ENCODE measurements around the gene PHACTR1.

Gene PHACTR1

GRCh38 chr6:12916420-12917136, 200.0 kb downstream of the PHACTR1 start:
- no peak overlapping the region for H3K4me3 ChIP-seq (ENCODE audit: low read depth, low read length)
- no peak for DNase-seq (ENCODE audit: low read depth)
- no peak for TF ChIP-seq CTCF (IDR thresholded peaks at IDR 0.05; ENCODE audit: control insufficient read depth, extremely low read depth, insufficient read depth)

GRCh38 chr6:12921467-12921866, 204.9 kb downstream of the PHACTR1 start:
- TF ChIP-seq CTCF (IDR thresholded peaks at IDR 0.05; ENCODE audit: control insufficient read depth, extremely low read depth, insufficient read depth), result no peak
- no peak for DNase-seq (ENCODE audit: low read depth)
- H3K4me3 ChIP-seq (ENCODE audit: low read depth, low read length), result no peak overlapping the region

GRCh38 chr6:12923644-12924235, 207.2 kb downstream of the PHACTR1 start:
- no peak for TF ChIP-seq CTCF (IDR thresholded peaks at IDR 0.05; ENCODE audit: control insufficient read depth, extremely low read depth, insufficient read depth)
- no peak overlapping the region for H3K4me3 ChIP-seq (ENCODE audit: low read depth, low read length)
- no peak for DNase-seq (ENCODE audit: low read depth)

GRCh38 chr6:12924911-12925310, 208.3 kb downstream of the PHACTR1 start:
- no peak overlapping the region for H3K4me3 ChIP-seq (ENCODE audit: low read depth, low read length)
- TF ChIP-seq CTCF (IDR thresholded peaks at IDR 0.05; ENCODE audit: control insufficient read depth, extremely low read depth, insufficient read depth), result no peak
- DNase-seq (ENCODE audit: low read depth), result peak; percentile 96

GRCh38 chr6:12927746-12928145, 211.2 kb downstream of the PHACTR1 start:
- no peak overlapping the region for H3K4me3 ChIP-seq (ENCODE audit: low read depth, low read length)
- DNase-seq (ENCODE audit: low read depth), result no peak
- TF ChIP-seq CTCF (IDR thresholded peaks at IDR 0.05; ENCODE audit: control insufficient read depth, extremely low read depth, insufficient read depth), result no peak

- TF ChIP-seq CTCF (IDR thresholded peaks at IDR 0.05; ENCODE audit: control insufficient read depth, extremely low read depth, insufficient read depth), result no peak
- no peak overlapping the region for H3K4me3 ChIP-seq (ENCODE audit: low read depth, low read length)
- DNase-seq (ENCODE audit: low read depth), result no peak
Measured at GRCh38 chr6:12929678-12930077, 213.1 kb downstream of the PHACTR1 start.

GRCh38 chr6:12931639-12932038, 215.1 kb downstream of the PHACTR1 start:
- no peak for TF ChIP-seq CTCF (IDR thresholded peaks at IDR 0.05; ENCODE audit: control insufficient read depth, extremely low read depth, insufficient read depth)
- DNase-seq (ENCODE audit: low read depth), result no peak

More at GRCh38 chr6:12931639-12932038, 215.1 kb downstream of the PHACTR1 start:
- H3K4me3 ChIP-seq (ENCODE audit: low read depth, low read length), result no peak overlapping the region

Data from LNCaP clone FGC (cell line).